ENCODE results near the gene SASH1.

Gene SASH1

DNA sequence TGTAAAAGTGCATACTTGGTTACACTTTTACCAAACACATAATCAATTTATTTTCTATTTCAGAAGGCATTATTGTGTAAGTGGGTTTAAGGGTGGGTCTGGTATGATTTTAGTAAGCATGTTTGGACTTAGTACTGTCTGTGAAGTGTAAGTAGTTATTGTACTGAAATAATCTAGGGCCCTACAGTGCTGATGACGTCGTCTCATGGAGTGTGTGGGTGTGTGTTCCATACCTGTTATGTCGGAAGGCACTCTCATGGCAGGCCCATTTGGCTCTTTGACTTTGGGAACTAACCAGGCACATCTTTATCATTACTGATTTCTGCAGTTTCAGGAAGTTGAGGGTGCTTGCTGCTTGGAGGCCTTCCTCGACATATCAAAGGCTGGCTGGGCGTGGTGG lies 155.1 kb downstream of the SASH1 start:
- H3K4me3 ChIP-seq = no peak overlapping the region
- TF ChIP-seq CTCF (IDR thresholded peaks at IDR 0.05) = no peak
- H3K36me3 ChIP-seq = no peaks in the 10 kb centered on the region
- H3K4me1 ChIP-seq = peaks cover 0 to 93% (median 49%) of the 10 kb centered on the region in 4 donors
- peak overlapping the region; percentile 75 to 86 for H3K27ac ChIP-seq
- intact Hi-C loops (cut with DNase I; ENCODE audit: low total_unique reads) = no loop called here
- DNase-seq = no peak
- H3K9me3 ChIP-seq = no peaks in the 10 kb centered on the region
- no peaks in the 10 kb centered on the region for H3K27me3 ChIP-seq

GRCh38 chr6:148500402-148500801 lies 157.8 kb downstream of the SASH1 start:
- intact Hi-C loops (cut with DNase I; ENCODE audit: low total_unique reads) = no loop called here
- Histone ChIP-seq H3K27ac (peak overlapping the region; percentile 86 to 87), H3K4me3 (no peak overlapping the region), H3K36me3 (no peaks in the 10 kb centered on the region), H3K9me3 (no peaks in the 10 kb centered on the region), H3K27me3 (no peaks in the 10 kb centered on the region), H3K4me1 (peaks cover 0 to 81% (median 34%) of the 10 kb centered on the region in 4 donors)
- no peak for DNase-seq
- TF ChIP-seq CTCF (IDR thresholded peaks at IDR 0.05) = no peak

- no peak for TF ChIP-seq CTCF (IDR thresholded peaks at IDR 0.05)
- intact Hi-C loops (cut with DNase I; ENCODE audit: low total_unique reads) = no loop called here
- H3K27me3 ChIP-seq = no peaks in the 10 kb centered on the region
- H3K4me1 ChIP-seq = peaks cover 0 to 73% (median 33%) of the 10 kb centered on the region in 4 donors
- H3K27ac ChIP-seq = peak overlapping the region; percentile 86 to 87
- H3K9me3 ChIP-seq = no peaks in the 10 kb centered on the region
- peak; percentile 85 to 87 for DNase-seq
- peak overlapping the region; percentile 5 to 6 for H3K4me3 ChIP-seq
- H3K36me3 ChIP-seq = no peaks in the 10 kb centered on the region
Observed at GRCh38 chr6:148501178-148501590, 158.5 kb downstream of the SASH1 start.

- H3K4me1 ChIP-seq = peaks cover 0 to 66% (median 32%) of the 10 kb centered on the region in 4 donors
- intact Hi-C loops (cut with DNase I; ENCODE audit: low total_unique reads) = no loop called here
- H3K27ac ChIP-seq = peak overlapping the region; percentile 86 to 87
- no peaks in the 10 kb centered on the region for H3K36me3 ChIP-seq
- H3K27me3 ChIP-seq = no peaks in the 10 kb centered on the region
- H3K4me3 ChIP-seq = no peak overlapping the region
- peak; percentile 77 to 81 for DNase-seq
- TF ChIP-seq CTCF (IDR thresholded peaks at IDR 0.05) = no peak
- no peaks in the 10 kb centered on the region for H3K9me3 ChIP-seq
Observed at GRCh38 chr6:148502083-148502772, 159.6 kb downstream of the SASH1 start.

GRCh38 chr6:148502773-148503135 lies 160.1 kb downstream of the SASH1 start:
- Histone ChIP-seq H3K36me3 (no peaks in the 10 kb centered on the region), H3K27ac (peak overlapping the region; percentile 86 to 87), H3K4me1 (peaks cover 5 to 66% (median 33%) of the 10 kb centered on the region in 4 donors), H3K27me3 (no peaks in the 10 kb centered on the region), H3K9me3 (no peaks in the 10 kb centered on the region), H3K4me3 (no peak overlapping the region)
- intact Hi-C loops (cut with DNase I; ENCODE audit: low total_unique reads) = no loop called here
- TF ChIP-seq CTCF (IDR thresholded peaks at IDR 0.05) = no peak
- DNase-seq = no peak

Data from tibial artery (tissue), 4 donors.